Breast epithelium (tissue), 4 donors: ENCODE data around the gene AIG1. TPM values are rescaled to one million over a fixed set of nuclear protein-coding genes. Genes with fewer than 3 reads are reported as not detected.

ENCODE experiments used
- DNase-seq, 2 donors: peaks; one replicate each; pipeline ENCODE4 v3.0.0-alpha.2; 2019; ENCODE audit warnings: low spot score in 2 of 2
- H3K27ac ChIP-seq, 2 donors: fragments of 200-600 bp; sonication (generic) in 1 of 2; one replicate each; pipeline ENCODE4 v1.5.1; 2016 to 2019; ENCODE audit warnings: mild to moderate bottlenecking in 1 of 2
- H3K27me3 ChIP-seq, 2 donors: fragments of 200-600 bp; sonication (generic) in 1 of 2; one replicate each; pipeline versions ENCODE4 v1.5.1 to v1.6.0; 2017 to 2019; ENCODE audit warnings: control low read depth in 1 of 2, mild to moderate bottlenecking in 1 of 2
- H3K36me3 ChIP-seq: fragments of 200-600 bp; one replicate; pipeline ENCODE4 v1.5.1; 2019
- H3K4me1 ChIP-seq, 2 donors: fragments of 200-600 bp; sonication (generic); one replicate each; pipeline ENCODE4 v1.5.1; 2016 to 2019; ENCODE audit warnings: control low read depth in 1 of 2
- H3K4me3 ChIP-seq, 3 donors: fragments of 200-600 bp; sonication (generic); 1 replicate in 2 of 3; 2 replicates in 1 of 3; pipeline ENCODE4 v1.5.1; 2016 to 2019; ENCODE audit warnings: mild to moderate bottlenecking in 3 of 3, moderate library complexity in 2 of 3
- H3K9me3 ChIP-seq, 2 donors: fragments of 200-600 bp; sonication (generic) in 1 of 2; one replicate each; pipeline ENCODE4 v1.5.1; 2016 to 2019; ENCODE audit warnings: control low read depth in 1 of 2
- CTCF ChIP-seq, 3 donors: fragments of 450-650 bp; IDR thresholded peaks; one replicate each; pipeline ENCODE4 v1.5.1; 2016 to 2017; ENCODE audit warnings: antibody characterized with exemption in 3 of 3, mild to moderate bottlenecking in 3 of 3, moderate library complexity in 3 of 3
- POLR2A ChIP-seq: fragments of 450-650 bp; IDR thresholded peaks from one replicate; pipeline ENCODE4 v1.6.1; 2016; ENCODE audit warnings: antibody characterized with exemption, mild to moderate bottlenecking, moderate library complexity
- POLR2AphosphoS5 ChIP-seq, 3 donors: sonication (generic); formaldehyde crosslinking; IDR thresholded peaks; one replicate each; pipeline ENCODE4 v1.6.1; 2017; ENCODE audit warnings: antibody characterized with exemption in 3 of 3
- intact Hi-C: fragments of 100-400 bp; cut with DNase I; formaldehyde crosslinking; loops from one replicate; pipeline ENCODE4 v1.15.1; 2023; ENCODE audit warnings: low total_unique reads
- total RNA-seq, 3 donors: library from RNA; depleted of rRNA; stranded (reverse); fragments of >200 nt; gene quantifications; one replicate each; pipeline ENCODE4 v1.1.0, GENCODE V29; 2016

AIG1 gene
- total RNA-seq, 3 donors from 2014 or later = 43.0 to 53.6 (median 44.2) TPM

GRCh38 chr6:143146186-143146851, 85.6 kb downstream of the AIG1 start:
- no peak overlapping the region for H3K27ac ChIP-seq
- no peak for DNase-seq
- H3K4me1 ChIP-seq = no peaks in the 10 kb centered on the region
- no peaks in the 10 kb centered on the region for H3K36me3 ChIP-seq
- H3K9me3 ChIP-seq = no peaks in the 10 kb centered on the region
- H3K27me3 ChIP-seq = no peaks in the 10 kb centered on the region
- H3K4me3 ChIP-seq = no peak overlapping the region
- TF ChIP-seq POLR2A (no peak), POLR2AphosphoS5 (IDR thresholded peaks at IDR 0.05) (no peak), CTCF (IDR thresholded peaks at IDR 0.05) (no peak)
- intact Hi-C loops = no loop called here

GRCh38 chr6:143149771-143150170, 89.1 kb downstream of the AIG1 start:
- no peak overlapping the region for H3K27ac ChIP-seq
- no peaks in the 10 kb centered on the region for H3K27me3 ChIP-seq
- no peak for DNase-seq
- no peaks in the 10 kb centered on the region for H3K9me3 ChIP-seq
- no peak overlapping the region for H3K4me3 ChIP-seq
- no peaks in the 10 kb centered on the region for H3K36me3 ChIP-seq
- intact Hi-C loops = no loop called here
- H3K4me1 ChIP-seq = no peaks in the 10 kb centered on the region
- TF ChIP-seq POLR2AphosphoS5 (IDR thresholded peaks at IDR 0.05) (no peak), POLR2A (no peak), CTCF (IDR thresholded peaks at IDR 0.05) (no peak)

GRCh38 chr6:143150281-143150680, 89.6 kb downstream of the AIG1 start:
- no peak for DNase-seq
- no peaks in the 10 kb centered on the region for H3K27me3 ChIP-seq
- TF ChIP-seq POLR2AphosphoS5 (IDR thresholded peaks at IDR 0.05) = no peak
- TF ChIP-seq CTCF (IDR thresholded peaks at IDR 0.05) = no peak
- no peak for TF ChIP-seq POLR2A
- no peaks in the 10 kb centered on the region for H3K36me3 ChIP-seq
- H3K4me1 ChIP-seq = no peaks in the 10 kb centered on the region
- intact Hi-C loops = no loop called here
- no peaks in the 10 kb centered on the region for H3K9me3 ChIP-seq
- no peak overlapping the region for H3K27ac ChIP-seq
- H3K4me3 ChIP-seq = no peak overlapping the region

GRCh38 chr6:143151381-143151780, 90.7 kb downstream of the AIG1 start:
- intact Hi-C loops = no loop called here
- TF ChIP-seq POLR2A = no peak
- no peak for TF ChIP-seq POLR2AphosphoS5 (IDR thresholded peaks at IDR 0.05)
- no peak for TF ChIP-seq CTCF (IDR thresholded peaks at IDR 0.05)
- H3K27ac ChIP-seq = no peak overlapping the region
- H3K36me3 ChIP-seq = no peaks in the 10 kb centered on the region
- no peak overlapping the region for H3K4me3 ChIP-seq
- H3K9me3 ChIP-seq = no peaks in the 10 kb centered on the region
- no peak for DNase-seq
- H3K27me3 ChIP-seq = no peaks in the 10 kb centered on the region
- no peaks in the 10 kb centered on the region for H3K4me1 ChIP-seq

GRCh38 chr6:143155681-143156080, 95.0 kb downstream of the AIG1 start:
- TF ChIP-seq POLR2AphosphoS5 (IDR thresholded peaks at IDR 0.05) = no peak
- no peak for TF ChIP-seq CTCF (IDR thresholded peaks at IDR 0.05)
- TF ChIP-seq POLR2A = no peak
- H3K27ac ChIP-seq = no peak overlapping the region
- no peaks in the 10 kb centered on the region for H3K9me3 ChIP-seq
- intact Hi-C loops = no loop called here
- no peaks in the 10 kb centered on the region for H3K36me3 ChIP-seq
- H3K27me3 ChIP-seq = no peaks in the 10 kb centered on the region
- DNase-seq = no peak
- no peaks in the 10 kb centered on the region for H3K4me1 ChIP-seq
- H3K4me3 ChIP-seq = no peak overlapping the region
